Measurements from ENCODE around the gene GPAT3.

GPAT3 gene

GRCh38 chr4:83527671-83528070 lies 8.2 kb upstream of the GPAT3 start:
- TF ChIP-seq, protein P1, sequence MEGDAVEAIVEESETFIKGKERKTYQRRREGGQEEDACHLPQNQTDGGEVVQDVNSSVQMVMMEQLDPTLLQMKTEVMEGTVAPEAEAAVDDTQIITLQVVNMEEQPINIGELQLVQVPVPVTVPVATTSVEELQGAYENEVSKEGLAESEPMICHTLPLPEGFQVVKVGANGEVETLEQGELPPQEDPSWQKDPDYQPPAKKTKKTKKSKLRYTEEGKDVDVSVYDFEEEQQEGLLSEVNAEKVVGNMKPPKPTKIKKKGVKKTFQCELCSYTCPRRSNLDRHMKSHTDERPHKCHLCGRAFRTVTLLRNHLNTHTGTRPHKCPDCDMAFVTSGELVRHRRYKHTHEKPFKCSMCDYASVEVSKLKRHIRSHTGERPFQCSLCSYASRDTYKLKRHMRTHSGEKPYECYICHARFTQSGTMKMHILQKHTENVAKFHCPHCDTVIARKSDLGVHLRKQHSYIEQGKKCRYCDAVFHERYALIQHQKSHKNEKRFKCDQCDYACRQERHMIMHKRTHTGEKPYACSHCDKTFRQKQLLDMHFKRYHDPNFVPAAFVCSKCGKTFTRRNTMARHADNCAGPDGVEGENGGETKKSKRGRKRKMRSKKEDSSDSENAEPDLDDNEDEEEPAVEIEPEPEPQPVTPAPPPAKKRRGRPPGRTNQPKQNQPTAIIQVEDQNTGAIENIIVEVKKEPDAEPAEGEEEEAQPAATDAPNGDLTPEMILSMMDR (IDR thresholded peaks at IDR 0.05; ENCODE audit: low read depth, low read length): no peak

GRCh38 chr4:83536362-83537272 lies 709 bp downstream of the GPAT3 start:
- TF ChIP-seq, protein P1 (IDR thresholded peaks at IDR 0.05; ENCODE audit: low read depth, low read length): no peak

More at GRCh38 chr4:83527671-83528070, 8.2 kb upstream of the GPAT3 start:
- no peak for DNase-seq (ENCODE audit: extremely low read depth, low read depth)

DNA sequence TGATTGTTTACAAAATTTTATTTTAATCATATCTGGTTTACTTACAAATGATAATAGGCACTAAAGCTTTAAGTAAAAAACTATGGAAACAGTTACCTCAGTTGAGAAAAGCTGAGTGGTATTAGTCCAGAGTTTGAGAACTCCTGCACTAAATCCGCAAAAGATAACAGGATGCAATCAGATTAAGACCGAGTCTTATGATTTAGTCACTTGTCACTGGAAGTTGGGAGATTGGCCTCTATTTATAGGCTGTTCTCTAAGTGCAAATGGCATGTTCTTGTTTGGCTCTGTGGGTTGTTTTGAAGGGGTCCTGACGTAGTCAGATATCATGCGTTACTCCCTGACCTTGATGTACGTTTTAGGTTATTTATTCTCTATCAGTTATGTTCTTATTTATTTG lies 6.3 kb downstream of the GPAT3 start:
- TF ChIP-seq, protein P1 (IDR thresholded peaks at IDR 0.05; ENCODE audit: low read depth, low read length): no peak
- DNase-seq (ENCODE audit: extremely low read depth, low read depth): no peak

More at GRCh38 chr4:83536362-83537272, 709 bp downstream of the GPAT3 start:
- no peak for DNase-seq (ENCODE audit: extremely low read depth, low read depth)

DNA sequence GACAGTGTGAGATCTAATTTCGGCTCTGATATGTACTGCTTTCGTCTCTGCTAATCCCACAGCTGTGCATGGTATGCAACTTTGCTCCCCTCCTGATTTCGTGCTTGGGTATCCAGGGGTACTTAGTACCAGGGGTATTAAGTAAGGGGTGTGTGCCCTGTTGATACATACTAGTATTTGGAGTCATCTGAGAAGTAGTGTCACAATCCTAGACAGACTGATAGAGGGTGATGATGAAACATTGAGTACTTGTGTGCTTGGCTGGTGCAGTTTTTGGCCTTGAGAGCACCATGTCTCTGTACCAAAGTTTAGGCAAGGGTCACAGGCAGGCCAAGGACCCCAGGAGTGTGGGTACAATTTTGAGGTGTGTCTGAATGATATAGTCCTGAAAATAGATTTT lies 10.9 kb downstream of the GPAT3 start:
- no peak for DNase-seq (ENCODE audit: extremely low read depth, low read depth)
- TF ChIP-seq, protein P1 (IDR thresholded peaks at IDR 0.05; ENCODE audit: low read depth, low read length): no peak

- TF ChIP-seq, protein P1 (IDR thresholded peaks at IDR 0.05; ENCODE audit: low read depth, low read length): no peak
- DNase-seq (ENCODE audit: extremely low read depth, low read depth): peak; percentile 92
Measured at GRCh38 chr4:83548151-83548905, 12.4 kb downstream of the GPAT3 start.

DNA sequence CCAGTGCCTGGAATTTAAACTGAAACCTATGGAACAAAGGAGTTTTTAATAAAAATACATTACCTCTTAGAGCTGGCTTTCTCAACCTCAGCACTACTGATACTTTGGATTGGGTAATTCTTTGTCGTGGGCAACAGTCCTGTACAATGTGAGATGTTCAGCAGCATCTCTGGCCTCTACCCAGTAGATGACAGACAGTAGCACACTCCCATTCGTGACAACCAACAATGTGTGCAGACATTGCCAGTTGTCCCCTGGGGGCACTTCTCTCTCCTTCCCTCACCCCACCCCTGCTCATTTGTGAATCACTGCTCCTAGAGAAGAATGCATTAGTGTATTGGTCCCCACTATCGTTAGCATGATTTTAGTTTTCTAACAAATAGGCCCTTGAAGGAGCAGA lies 16.2 kb downstream of the GPAT3 start:
- TF ChIP-seq, protein P1 (IDR thresholded peaks at IDR 0.05; ENCODE audit: low read depth, low read length): no peak
- peak; percentile 39 for DNase-seq (ENCODE audit: extremely low read depth, low read depth)

DNA sequence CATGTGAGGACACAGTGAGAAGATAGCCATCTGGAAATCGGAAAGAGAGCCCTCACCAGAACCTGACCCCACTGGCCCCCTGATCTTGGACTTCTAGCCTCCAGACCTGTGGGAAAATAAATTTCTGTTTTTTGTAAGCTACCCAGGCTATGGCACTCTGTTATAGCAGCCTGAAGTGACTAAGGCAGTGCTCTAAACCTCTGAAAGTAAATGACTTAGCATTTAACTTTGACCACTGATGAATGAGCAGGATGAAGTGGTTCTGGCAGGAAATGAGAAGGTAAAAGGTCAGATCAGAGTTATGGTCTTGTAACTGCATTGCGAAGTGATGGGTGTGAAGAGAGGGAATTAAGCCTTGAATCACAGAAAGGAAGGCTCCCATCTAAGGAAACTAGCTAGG lies 17.0 kb downstream of the GPAT3 start:
- TF ChIP-seq, protein P1 (IDR thresholded peaks at IDR 0.05; ENCODE audit: low read depth, low read length): no peak
- no peak for DNase-seq (ENCODE audit: extremely low read depth, low read depth)
